ENCODE data around the gene GALR3. TPM values are rescaled to one million over a fixed set of nuclear protein-coding genes. Genes with fewer than 3 reads are reported as not detected.

GALR3 gene
- total RNA-seq, 1 experiment from 2014 or later = not detected

DNA sequence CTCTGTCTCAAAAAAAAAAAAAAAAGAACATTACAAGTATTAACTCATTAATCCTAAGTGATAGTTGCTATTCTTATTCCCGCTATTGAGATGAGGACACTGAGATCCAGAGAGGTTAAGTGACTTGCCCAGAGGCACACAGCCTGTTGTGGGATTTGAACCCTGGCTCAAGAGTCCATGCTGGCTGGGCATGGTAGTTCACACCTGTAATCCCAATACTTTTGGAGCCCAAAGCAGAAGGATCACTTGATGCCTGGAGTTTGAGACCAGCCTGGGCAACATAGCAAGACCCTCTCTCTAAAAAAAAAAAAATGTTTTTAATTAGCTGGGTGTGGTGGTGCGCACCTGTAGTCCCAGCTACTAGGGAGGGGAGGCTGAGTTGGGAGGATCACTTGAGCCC lies 11.3 kb upstream of the GALR3 start:
- Histone ChIP-seq H3K4me1 (ENCODE audit: control insufficient read depth, insufficient read depth, low read length) (no peaks in the 10 kb centered on the region), H3K27ac (ENCODE audit: low read length) (no peak overlapping the region), H3K27me3 (ENCODE audit: control insufficient read depth, insufficient read depth, low read length) (no peaks in the 10 kb centered on the region), H3K4me3 (ENCODE audit: low read depth in 2 of 2, low read length in 2 of 2) (no peak overlapping the region), H3K9me3 (ENCODE audit: control insufficient read depth, insufficient read depth, low read depth, low read length) (no peaks in the 10 kb centered on the region), H3K36me3 (ENCODE audit: control insufficient read depth, insufficient read depth, low read length) (no peaks in the 10 kb centered on the region)
- in situ Hi-C loops (cut with HindIII; ENCODE audit: low pct_unique_long_range_greater_than_20kb, low sequenced_read_pairs) (no loop called here), intact Hi-C loops (cut with micrococcal nuclease; ENCODE audit: unreplicated experiment) (no loop called here)
- ATAC-seq (no peak), DNase-seq (ENCODE audit: low read depth, low spot score) (no peak)
- ChIA-PET CTCF (no interaction called here), POLR2A (no interaction called here)
- BruUV-seq (replicated peaks) = no TSS peak
- TF ChIP-seq, protein P1, sequence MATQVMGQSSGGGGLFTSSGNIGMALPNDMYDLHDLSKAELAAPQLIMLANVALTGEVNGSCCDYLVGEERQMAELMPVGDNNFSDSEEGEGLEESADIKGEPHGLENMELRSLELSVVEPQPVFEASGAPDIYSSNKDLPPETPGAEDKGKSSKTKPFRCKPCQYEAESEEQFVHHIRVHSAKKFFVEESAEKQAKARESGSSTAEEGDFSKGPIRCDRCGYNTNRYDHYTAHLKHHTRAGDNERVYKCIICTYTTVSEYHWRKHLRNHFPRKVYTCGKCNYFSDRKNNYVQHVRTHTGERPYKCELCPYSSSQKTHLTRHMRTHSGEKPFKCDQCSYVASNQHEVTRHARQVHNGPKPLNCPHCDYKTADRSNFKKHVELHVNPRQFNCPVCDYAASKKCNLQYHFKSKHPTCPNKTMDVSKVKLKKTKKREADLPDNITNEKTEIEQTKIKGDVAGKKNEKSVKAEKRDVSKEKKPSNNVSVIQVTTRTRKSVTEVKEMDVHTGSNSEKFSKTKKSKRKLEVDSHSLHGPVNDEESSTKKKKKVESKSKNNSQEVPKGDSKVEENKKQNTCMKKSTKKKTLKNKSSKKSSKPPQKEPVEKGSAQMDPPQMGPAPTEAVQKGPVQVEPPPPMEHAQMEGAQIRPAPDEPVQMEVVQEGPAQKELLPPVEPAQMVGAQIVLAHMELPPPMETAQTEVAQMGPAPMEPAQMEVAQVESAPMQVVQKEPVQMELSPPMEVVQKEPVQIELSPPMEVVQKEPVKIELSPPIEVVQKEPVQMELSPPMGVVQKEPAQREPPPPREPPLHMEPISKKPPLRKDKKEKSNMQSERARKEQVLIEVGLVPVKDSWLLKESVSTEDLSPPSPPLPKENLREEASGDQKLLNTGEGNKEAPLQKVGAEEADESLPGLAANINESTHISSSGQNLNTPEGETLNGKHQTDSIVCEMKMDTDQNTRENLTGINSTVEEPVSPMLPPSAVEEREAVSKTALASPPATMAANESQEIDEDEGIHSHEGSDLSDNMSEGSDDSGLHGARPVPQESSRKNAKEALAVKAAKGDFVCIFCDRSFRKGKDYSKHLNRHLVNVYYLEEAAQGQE (IDR thresholded peaks at IDR 0.05; ENCODE audit: insufficient read depth in 1 of 2, low read depth in 2 of 2, low read length in 1 of 2) = no peak
- no peak for TF ChIP-seq SIN3A (IDR thresholded peaks at IDR 0.05; ENCODE audit: borderline replicate concordance, insufficient read depth, low read depth, low read length)
- TF ChIP-seq POLR2AphosphoS5 (IDR thresholded peaks at IDR 0.05; ENCODE audit: low read depth, low read length) = no peak
- no peak for TF ChIP-seq CTCF (IDR thresholded peaks at IDR 0.05)

GRCh38 chr22:37812869-37813678 lies 10.1 kb upstream of the GALR3 start:
- intact Hi-C loops (cut with micrococcal nuclease; ENCODE audit: unreplicated experiment) = no loop called here
- Histone ChIP-seq H3K27ac (ENCODE audit: low read length) (no peak overlapping the region), H3K27me3 (ENCODE audit: control insufficient read depth, insufficient read depth, low read length) (no peaks in the 10 kb centered on the region), H3K9me3 (ENCODE audit: control insufficient read depth, insufficient read depth, low read depth, low read length) (no peaks in the 10 kb centered on the region), H3K4me1 (ENCODE audit: control insufficient read depth, insufficient read depth, low read length) (no peaks in the 10 kb centered on the region), H3K36me3 (ENCODE audit: control insufficient read depth, insufficient read depth, low read length) (no peaks in the 10 kb centered on the region), H3K4me3 (ENCODE audit: low read depth in 2 of 2, low read length in 2 of 2) (no peak overlapping the region)
- ChIA-PET POLR2A (interaction anchor here (0.5 kb wide), 1 partner anchor 92 kb away, joined by 3 read pairs; no protein-coding TSS in a partner anchor), CTCF (no interaction called here)
- BruUV-seq (replicated peaks) = no TSS peak
- in situ Hi-C loops (cut with HindIII; ENCODE audit: low pct_unique_long_range_greater_than_20kb, low sequenced_read_pairs) = no loop called here
- DNase-seq (ENCODE audit: low read depth, low spot score) (no peak), ATAC-seq (no peak)
- TF ChIP-seq, protein P1 (IDR thresholded peaks at IDR 0.05; ENCODE audit: insufficient read depth in 1 of 2, low read depth in 2 of 2, low read length in 1 of 2) = no peak
- TF ChIP-seq SIN3A (IDR thresholded peaks at IDR 0.05; ENCODE audit: borderline replicate concordance, insufficient read depth, low read depth, low read length) = no peak
- TF ChIP-seq POLR2AphosphoS5 (IDR thresholded peaks at IDR 0.05; ENCODE audit: low read depth, low read length) = no peak
- no peak for TF ChIP-seq CTCF (IDR thresholded peaks at IDR 0.05)
- no peak for TF ChIP-seq TCF7L2 (IDR thresholded peaks at IDR 0.05; ENCODE audit: low read depth, low read length)

Data from Panc1 (cell line).